ENCODE data around the gene KIF3A.
A peak's percentile ranks its signal among the peaks of the same experiment; 100 is the strongest.

KIF3A gene

GRCh38 chr5:132657676-132658380 lies 79.5 kb downstream of the KIF3A start, which contains the start of gene IL13:
Gene IL13, plus strand, starts transcription at chr5:132658173. Its CDS starts 14 bp downstream, at chr5:132658187.
- no peak within 1 kb of the TSS for H3K4me3 ChIP-seq (ENCODE audit: low read depth, low read length)
- TF ChIP-seq CTCF (IDR thresholded peaks at IDR 0.05; ENCODE audit: low read depth, low read length, missing control alignments), result no peak
- in situ Hi-C loops (cut with HindIII; ENCODE audit: low sequenced_read_pairs), result no loop called here
- no peak for DNase-seq (ENCODE audit: low read depth)

DNA sequence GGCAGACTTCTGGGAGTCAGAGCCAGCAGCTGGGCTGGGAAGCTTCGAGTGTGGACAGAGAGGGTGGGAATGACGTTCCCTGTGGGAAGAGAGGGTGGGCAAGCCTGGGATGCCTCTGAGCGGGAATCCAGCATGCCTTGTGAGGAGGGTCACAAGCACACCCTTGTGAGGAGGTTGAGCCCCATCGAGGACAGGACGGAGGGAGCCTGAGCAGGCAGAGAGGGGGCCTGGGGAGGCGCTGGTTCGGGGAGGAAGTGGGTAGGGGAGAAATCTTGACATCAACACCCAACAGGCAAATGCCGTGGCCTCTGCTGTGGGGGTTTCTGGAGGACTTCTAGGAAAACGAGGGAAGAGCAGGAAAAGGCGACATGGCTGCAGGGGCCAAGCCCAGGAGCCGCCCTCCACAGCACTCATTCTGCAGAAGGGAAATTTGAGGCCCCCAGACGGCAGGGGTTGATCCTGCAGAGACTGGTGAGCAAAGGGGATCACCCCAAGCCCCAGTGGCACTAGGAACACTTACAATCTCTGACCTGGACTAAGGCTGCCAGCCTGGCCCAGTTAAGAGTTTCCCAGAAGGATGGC lies 80.5 kb downstream of the KIF3A start:
- in situ Hi-C loops (cut with HindIII; ENCODE audit: low sequenced_read_pairs), result no loop called here
- DNase-seq (ENCODE audit: low read depth), result no peak
- no peak for TF ChIP-seq CTCF (IDR thresholded peaks at IDR 0.05; ENCODE audit: low read depth, low read length, missing control alignments)
- peak overlapping the region; percentile 40 for H3K4me3 ChIP-seq (ENCODE audit: low read depth, low read length)

DNA sequence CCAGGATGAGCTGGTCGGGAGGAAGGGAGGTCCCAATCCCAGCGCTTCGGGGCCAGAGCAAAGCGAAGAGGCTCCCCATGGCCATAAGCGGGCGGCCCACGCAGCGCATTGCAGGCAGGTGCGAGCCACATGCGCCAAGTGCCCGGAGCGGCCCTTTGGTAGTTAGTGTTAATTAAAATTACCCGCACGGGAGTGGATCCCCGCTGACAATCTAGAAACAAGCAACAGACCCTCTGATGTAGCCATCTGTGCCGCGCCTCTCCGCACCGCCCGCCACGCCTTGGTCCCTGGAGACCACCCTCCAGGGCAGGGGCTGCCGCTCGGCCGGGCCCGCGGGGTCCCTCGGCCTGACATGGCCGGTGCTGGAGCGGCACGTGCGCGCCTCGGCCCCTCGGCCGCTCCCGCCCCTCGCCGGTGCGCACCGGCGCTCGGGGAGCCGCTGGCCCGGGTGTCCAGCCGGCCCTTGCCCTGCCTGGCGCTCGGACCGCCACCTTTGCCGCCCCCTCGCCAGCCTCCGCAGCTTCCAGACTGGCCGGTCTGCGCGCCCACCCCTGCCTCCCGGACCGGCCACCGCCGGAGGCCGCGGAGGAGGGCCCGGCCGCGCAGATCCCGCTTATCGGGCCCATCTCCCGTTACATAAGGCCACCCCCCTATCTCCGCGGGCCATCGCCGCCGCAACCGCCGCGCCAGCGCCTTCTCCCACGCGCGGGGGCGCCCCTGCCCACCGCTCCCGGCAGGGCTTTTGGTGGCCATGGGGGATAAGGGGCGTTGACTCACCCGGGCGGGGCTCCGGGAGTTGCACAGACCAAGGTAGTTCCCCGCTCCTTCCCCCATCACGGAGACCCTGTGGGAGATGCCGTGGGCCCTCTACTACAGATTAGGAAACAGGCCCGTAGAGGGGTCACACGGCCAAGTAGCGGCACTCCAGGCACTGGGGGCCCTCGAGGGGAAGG lies 81.2 kb downstream of the KIF3A start:
- peak; percentile 14 for TF ChIP-seq CTCF (IDR thresholded peaks at IDR 0.05; ENCODE audit: low read depth, low read length, missing control alignments)
- peak overlapping the region; percentile 40 for H3K4me3 ChIP-seq (ENCODE audit: low read depth, low read length)
- in situ Hi-C loops (cut with HindIII; ENCODE audit: low sequenced_read_pairs), result no loop called here
- no peak for DNase-seq (ENCODE audit: low read depth)

- DNase-seq (ENCODE audit: low read depth), result no peak
These were observed 83.6 kb downstream of the KIF3A start for GRCh38 chr5:132653716-132654115.

DNA sequence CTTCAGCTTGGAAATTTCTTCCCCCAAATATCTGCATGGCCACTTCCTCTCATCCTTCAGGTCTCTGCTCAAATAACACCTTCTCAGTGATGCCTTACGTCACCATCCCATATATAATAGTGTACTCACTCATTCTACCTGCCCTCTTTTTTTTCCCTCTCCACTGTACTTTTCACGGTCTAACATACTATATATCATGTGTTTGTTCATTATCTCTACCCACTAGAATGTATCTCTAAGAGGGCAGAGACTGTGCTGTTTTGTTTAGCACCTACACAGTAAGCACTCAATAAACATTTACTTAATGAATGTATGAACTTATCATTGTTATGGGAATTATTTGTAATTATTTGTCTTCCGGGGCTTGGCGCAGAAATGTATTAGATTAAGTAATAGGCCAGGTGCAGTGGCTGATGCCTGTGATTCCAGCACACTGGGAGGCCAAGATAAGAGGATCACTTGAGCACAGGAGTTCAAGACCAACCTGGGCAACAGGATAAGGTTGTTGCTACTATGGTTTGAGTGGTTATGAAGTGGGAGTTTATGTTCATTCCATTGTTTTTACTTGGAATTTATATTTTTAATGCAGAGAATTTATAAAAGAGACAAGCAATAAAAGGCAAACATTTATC lies 85.4 kb downstream of the KIF3A start:
- DNase-seq (ENCODE audit: low read depth), result no peak
- in situ Hi-C loops (cut with HindIII; ENCODE audit: low sequenced_read_pairs), result no loop called here
- TF ChIP-seq CTCF (IDR thresholded peaks at IDR 0.05; ENCODE audit: low read depth, low read length, missing control alignments), result no peak
- H3K4me3 ChIP-seq (ENCODE audit: low read depth, low read length), result no peak overlapping the region

More at GRCh38 chr5:132653716-132654115, 83.6 kb downstream of the KIF3A start:
- TF ChIP-seq CTCF (IDR thresholded peaks at IDR 0.05; ENCODE audit: low read depth, low read length, missing control alignments), result no peak
- in situ Hi-C loops (cut with HindIII; ENCODE audit: low sequenced_read_pairs), result no loop called here
- no peak overlapping the region for H3K4me3 ChIP-seq (ENCODE audit: low read depth, low read length)

- no peak for DNase-seq (ENCODE audit: low read depth)
- in situ Hi-C loops (cut with HindIII; ENCODE audit: low sequenced_read_pairs), result no loop called here
- H3K4me3 ChIP-seq (ENCODE audit: low read depth, low read length), result no peak overlapping the region
- no peak for TF ChIP-seq CTCF (IDR thresholded peaks at IDR 0.05; ENCODE audit: low read depth, low read length, missing control alignments)
These were observed 89.0 kb downstream of the KIF3A start for GRCh38 chr5:132648355-132648754.

Data from astrocyte of the cerebellum (primary cell).